HG02973 (cell line): Measurements from ENCODE around the gene TECPR2.
"Not testable (repeated sequence)": the region's sequence is repeated elsewhere in the genome, so short reads cannot be mapped to it uniquely, and the experiment has no call there.

Experiments
- ATAC-seq: cut with Tn5 transposase; IDR thresholded peaks from one replicate; pipeline ENCODE4 v1.9.1; 2021; ENCODE audit warnings: moderate library complexity; ENCODE audit not compliant: unreplicated experiment

The TECPR2 gene

DNA sequence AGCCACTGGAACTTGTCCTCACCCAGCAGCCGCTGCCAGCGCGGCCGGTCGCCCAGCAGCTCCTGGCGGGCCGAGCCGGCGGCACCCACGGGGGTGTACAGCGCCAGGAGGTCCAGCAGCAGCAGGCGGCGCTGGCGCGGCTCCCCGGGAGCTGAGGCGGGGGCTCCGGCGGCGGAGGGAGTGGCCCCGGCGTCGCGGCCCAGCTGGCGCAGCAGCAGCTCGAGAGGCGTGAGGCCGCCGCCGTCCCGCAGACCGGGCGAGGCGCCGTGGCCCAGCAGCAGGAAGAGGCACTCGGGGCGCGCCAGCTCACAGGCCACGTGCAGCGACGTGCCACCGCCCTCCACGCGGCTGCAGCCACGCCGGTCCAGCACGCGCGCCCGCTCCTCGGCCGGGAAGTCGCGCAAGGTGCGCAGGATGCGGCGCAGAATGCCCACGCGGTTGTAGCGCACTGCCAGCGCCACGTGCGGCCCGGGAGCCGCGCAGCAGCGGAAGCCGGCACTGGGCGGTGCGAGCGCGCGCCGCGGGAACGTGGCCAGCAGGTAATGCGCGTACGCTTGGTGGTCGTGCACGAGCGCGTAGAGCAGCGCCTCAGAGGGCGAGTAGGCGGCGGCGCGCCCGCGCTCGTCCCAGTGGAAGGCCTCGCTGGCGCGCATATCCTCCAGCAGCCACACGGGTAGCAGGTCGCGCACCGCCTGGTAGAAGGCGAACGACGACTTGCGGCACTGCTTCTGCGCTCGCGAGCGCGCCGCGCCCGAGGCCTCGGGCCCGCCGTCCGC, 144.5 kb downstream of the TECPR2 start:
- no peak for ATAC-seq

DNA sequence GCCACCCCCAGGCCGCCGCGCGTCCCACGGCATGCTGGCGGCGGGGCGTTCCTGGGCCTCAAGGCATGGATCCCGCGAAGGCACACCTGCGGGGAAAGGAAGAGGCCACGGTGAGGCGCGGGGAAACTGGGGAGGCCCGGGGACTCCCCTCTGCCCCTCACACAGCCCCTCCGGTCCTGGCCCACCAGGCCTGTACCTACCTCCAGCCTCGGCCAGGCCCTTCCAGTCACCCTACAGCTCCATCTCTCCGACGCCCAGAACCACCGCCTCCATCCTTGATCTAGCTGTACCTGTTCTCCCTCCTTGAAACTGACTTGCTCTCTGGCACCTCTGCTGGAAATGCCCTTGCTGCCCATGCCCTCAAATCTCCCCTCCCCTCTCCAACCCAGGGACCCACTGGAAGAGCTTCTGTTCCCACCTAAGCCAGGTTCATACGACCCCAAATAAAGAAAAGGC, 145.1 kb downstream of the TECPR2 start:
- ATAC-seq = no peak

DNA sequence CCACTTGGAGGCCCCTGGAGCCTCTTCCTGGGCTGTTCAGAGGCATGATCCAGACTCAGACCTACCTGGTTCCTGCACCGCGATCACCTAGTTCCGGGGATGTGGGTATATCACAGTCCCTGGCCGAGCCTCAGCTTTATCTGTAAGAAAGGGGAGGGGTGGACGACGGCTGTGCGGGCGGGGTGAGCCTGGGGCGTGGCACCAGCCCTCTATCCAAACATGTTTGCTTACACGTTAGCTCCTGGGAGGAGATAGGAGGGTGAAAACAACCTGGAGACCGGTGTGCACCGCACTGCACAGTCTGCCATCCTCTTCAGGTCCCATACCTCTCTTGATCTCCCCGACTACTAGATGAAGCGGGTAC, 145.7 kb downstream of the TECPR2 start:
- no peak for ATAC-seq

GRCh38 chr14:102508774-102509745, 146.3 kb downstream of the TECPR2 start:
- ATAC-seq = no peak

DNA sequence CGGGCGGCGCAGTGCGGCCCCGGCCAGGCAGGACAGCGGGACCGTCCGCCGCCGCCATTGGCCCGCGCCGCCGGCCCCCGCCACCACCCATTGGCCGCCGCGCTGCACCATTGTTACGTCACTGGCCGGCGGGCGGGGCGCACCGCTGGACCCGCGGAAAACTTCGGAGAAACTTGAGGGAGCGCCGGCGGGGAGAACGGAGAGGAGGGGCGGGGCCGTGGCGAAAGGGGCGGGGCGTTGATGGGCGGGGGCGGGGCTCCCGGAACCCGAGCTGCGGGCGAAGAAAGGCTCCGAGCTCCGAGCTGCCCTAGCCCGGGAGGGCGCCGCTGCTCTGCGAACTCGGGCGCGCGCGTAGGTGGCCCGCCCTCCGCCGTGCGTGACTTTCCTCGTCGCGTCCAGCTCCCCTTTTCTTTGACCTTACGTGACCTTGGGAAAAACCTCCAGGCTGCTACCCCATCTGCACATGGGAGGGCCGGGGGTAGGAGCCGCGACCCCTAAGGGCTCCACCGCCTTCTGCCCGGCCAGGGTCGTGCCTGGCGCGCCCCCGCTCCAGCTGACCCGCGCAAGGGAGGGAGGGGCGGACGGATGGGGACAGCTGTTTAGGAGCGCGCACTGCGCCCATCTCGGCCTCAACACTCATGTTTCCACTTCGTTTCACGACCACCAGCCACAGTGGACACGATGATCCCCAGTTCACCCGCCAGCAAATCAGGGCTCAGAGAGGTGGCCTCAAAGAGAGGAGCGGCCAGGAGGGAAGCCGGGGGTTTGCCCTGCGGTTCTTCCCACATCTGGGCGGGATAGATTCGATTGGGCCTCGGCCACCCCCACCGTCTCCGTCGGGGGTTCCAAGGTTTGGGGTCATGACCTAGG, 147.2 kb downstream of the TECPR2 start, which contains the start of gene ANKRD9:
Gene ANKRD9, minus strand, starts transcription at position 31 of the 870 bp plus-strand sequence. CDS start 1,887 bp downstream, outside the sequence.
- peak; percentile 75 for ATAC-seq

GRCh38 chr14:102510616-102511520, 148.1 kb downstream of the TECPR2 start:
- ATAC-seq = no peak

DNA sequence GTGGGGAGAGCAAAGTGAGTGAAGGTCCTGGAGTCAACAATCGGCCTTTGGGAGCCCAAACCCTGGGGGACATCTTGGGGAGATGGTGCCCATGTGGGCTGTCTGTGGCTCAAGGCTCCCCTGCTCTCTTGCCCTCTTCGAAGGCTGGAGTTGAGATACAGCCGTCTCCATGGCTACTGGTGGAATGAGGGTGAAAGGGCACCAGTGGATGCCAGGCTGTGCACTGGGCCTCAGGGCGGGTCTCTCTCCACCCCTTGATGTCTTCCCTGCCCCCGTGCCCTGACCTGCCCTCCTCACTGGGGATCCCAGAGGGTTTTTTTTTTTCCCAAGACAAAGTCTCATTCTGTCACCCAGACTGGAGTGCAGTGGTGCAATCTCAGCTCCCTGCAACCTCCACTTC, 148.8 kb downstream of the TECPR2 start:
- no peak for ATAC-seq

DNA sequence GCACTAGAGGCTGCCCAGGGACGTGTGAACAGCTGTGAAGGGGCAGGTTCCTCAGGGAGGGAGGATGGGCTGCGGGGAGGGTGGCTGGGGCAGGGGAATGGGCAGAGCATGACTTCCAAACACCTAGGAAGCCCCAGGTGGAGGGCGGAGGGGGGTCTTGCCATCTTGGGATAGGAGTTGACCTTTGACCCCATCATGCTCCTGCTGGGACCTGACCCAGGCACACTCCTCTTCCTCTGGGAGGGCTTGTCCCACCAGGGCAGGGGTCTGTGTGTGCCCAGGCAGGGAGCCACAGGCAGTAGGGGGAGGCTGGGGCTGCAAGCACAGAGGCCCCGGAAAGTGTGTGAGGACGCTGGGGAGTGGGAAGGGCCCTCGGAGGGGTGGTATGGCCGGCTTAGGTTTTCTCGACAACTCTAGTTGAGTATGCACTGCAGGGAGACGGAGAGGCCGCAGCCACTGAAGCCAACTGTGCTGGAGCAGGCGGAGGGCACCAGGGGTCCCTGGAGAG, 150.1 kb downstream of the TECPR2 start:
- no peak for ATAC-seq

- ATAC-seq = no peak
Measured at GRCh38 chr14:102513899-102514772, 151.4 kb downstream of the TECPR2 start.

GRCh38 chr14:102514987-102515733, 152.4 kb downstream of the TECPR2 start:
- no peak for ATAC-seq

DNA sequence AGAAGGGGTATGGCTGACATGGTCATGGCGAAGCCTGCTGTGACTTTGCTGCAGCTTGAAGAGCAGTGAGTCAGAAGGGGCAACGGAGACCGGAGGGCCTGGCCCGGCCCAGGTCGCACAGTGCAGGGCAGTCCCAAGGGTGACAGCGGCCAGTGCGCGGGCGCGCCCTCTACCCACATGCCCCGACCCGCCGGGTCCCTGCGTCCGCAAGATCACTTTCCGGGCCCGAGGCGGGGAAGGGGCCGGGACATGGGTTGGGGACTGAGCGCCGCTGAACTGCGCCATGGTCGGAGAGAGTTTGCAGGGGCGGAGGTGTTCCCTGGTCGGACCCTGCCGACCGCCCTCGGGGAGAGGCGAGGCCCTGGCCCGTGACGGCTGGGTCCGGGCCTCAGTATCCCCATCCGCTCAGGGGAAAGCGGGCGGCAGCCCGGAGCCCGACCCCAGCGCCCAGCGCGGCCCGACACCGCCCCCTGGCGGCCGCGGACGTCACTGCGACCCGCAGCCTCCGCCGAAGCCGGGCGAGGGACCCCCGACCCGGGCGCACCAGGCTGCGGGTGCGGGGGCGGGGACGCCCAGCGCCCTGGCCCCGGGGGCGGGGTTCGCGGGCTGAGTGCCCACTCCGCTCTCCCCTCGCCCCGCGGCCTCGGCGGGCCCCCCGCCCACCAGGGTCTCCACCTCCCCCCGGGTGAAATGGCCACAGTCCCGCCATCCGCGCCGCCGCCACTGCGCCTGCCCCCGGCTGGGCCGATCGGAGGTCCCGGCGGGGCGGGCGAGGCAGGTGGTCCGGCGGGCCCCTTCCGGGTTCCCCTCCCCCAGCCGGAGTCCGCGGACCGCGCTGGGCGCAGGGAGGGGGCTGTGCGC, 154.0 kb downstream of the TECPR2 start:
- no peak for ATAC-seq

GRCh38 chr14:102517392-102518062, 154.8 kb downstream of the TECPR2 start:
- ATAC-seq = no peak

DNA sequence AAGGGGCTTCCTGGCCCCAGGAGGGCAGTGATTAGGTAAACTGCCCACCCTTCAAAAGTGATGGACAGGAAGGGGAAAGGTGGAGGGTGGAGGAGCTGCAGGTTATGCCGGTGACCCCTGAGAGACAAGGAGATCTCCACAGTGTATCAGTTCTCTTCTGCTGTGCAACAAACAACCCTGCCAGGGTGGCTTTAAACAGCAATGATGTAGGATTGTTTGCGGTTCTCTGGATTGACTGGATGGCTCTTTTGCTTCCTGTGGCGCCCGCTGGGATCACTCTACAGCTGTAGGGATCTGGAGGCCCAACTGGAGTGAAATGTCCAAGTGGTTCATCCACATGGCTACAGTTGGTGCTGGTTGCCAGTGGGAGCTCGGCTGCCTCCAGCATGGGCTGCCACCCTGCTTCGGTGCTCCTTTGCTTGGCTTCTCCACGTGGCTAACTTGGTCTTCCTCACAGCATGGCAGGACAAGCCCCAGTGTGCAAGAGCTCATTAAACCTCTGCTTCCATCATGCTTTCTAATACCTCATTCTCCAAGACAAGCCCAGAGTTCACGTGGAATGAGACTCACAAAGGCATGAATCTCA, 155.4 kb downstream of the TECPR2 start:
- no peak for ATAC-seq

- not testable (repeated sequence) for ATAC-seq
Measured at GRCh38 chr14:102519709-102520108, 157.0 kb downstream of the TECPR2 start.

DNA sequence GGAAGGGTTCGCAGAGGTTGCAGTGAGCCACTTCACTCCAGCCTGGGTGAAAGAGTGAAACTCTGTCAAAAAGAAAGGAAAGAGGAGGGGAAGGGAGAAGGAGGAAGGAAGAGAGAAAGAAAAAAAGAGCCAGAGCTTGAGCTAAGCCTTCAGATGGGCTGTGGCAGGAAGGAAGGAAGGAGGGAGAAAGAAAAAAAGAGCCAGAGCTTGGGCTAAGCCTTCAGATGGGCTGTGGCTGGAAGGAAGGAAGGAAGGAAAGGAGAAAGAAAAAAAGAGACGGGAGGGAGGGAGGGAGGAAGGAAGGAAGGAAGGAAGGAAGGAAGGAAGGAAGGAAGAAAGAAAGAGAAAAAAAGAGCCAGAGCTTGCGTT, 160.4 kb downstream of the TECPR2 start:
- ATAC-seq = no peak
